Raji (cell line): ENCODE data around the gene MESD.

Source experiments
- POLR2A ChIP-seq: IDR thresholded peaks from 2 replicates; pipeline ENCODE4 v1.6.1; 2011; ENCODE audit warnings: low read depth, low read length, control low read depth; ENCODE audit not compliant: insufficient read depth

Gene MESD

DNA sequence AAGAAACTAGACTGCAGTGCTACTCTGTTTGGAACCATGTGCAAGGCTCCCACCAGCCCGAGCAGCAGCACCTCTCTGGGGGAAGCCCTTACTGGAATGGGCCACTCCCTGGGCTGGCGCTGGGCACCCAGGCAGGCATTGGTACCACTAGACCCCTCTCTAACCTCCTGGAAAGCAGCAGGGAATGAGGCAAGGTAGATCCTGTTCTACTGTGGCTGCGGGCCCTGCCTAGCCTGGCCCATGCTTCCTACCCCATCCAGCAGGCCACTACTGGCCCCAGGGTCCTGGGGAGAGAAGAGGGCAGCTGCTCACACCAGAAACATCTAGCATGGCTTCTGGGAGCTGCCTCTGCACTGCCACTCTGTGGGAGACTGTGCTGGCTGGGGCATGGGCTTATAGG, 44.8 kb downstream of the MESD start:
- TF ChIP-seq POLR2A: no peak

GRCh38 chr15:80942746-80943565, 46.7 kb downstream of the MESD start:
- no peak for TF ChIP-seq POLR2A

DNA sequence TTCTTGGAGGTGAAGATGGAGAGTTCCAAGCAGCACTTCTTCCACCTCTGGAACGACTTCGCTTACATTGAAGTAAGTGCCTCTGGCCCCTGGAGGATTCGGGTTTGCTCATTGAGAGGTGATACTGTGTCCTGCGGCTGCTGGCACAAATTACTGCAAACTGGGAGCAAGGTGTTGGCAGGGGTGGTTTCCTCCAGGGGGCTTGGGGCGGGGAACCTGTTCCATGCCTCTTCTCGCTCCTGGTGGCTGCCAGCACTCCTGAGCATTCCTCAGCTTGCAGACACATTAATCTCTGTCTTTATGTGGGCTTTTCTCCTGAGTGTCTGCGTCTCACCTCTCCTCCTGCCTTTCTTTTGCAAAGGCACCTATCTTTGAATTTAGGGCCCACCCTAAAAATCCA, 47.4 kb downstream of the MESD start:
- no peak for TF ChIP-seq POLR2A

- no peak for TF ChIP-seq POLR2A
Observed at GRCh38 chr15:80940851-80941250, 48.8 kb downstream of the MESD start.

- TF ChIP-seq POLR2A: no peak
Observed at GRCh38 chr15:80940331-80940730, 49.3 kb downstream of the MESD start.

DNA sequence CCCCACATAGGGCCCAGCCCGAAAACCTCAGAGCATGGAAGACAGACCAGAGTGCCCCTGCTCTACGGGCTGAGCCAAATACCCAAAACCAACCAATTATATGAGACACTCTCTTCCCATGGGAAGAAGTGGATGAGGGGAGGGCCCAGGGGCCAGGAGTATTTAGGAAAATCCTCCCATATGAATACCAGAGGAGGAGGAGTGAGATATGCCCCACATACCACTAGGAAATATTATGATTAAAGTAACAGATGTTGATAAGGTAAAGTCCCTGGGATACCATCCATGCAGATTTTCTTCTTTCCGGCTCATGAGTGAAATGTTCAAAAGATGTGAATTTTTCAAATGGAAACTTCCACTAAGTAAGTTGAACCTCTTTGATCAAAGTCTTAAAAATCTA, 50.4 kb downstream of the MESD start:
- no peak for TF ChIP-seq POLR2A

DNA sequence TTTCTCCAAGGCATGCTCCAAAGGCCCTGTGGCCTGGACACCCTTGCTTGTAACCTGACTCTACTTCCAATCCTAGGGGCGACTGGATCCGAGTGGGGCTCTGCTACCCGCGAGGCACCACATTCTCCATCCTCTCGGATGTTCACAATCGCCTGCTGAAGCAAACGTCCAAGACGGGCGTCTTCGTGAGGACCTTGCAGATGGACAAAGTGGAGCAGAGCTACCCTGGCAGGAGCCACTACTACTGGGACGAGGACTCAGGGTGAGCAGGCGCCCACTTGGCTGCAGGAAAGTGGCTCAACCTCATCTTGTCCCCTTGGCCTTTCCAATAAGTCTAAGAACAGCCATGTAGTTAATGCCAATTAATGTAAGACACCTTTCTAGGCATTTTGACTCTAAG, 51.9 kb downstream of the MESD start:
- no peak for TF ChIP-seq POLR2A

DNA sequence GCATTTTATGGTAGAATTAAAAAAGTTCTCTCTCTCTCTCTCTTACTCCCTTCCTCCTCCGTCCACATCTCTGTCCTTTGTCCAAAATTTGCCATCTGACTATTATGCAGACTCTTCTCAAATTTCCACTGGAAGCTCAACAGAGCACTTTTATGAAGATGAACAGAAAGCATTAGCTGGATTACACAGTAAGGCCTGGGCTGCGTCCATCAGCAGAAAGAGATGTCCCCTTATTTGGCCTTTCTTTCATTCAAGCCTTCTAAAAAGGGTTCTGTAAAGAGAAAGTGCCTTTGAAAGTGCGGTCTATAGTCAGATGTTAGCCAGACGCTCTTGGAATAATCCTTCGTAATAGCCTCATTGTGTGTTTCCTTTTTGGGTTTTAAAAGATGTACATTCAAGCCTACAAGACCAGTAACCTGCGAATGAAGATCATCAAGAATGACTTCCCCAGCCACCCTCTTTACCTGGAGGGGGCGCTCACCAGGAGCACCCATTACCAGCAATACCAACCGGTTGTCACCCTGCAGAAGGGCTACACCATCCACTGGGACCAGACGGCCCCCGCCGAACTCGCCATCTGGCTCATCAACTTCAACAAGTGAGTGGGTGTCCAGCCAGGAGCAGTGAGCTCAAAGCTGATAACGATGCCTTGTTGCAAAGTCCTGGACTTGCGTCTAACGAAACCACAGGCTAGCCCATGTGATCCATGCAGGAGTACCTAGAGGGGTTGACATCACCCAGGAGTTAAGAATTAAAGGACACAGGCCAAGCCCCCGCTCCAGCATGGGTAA, 53.1 kb downstream of the MESD start:
- TF ChIP-seq POLR2A: no peak

- TF ChIP-seq POLR2A: no peak
Observed at GRCh38 chr15:80934761-80935221, 54.8 kb downstream of the MESD start.

GRCh38 chr15:80932989-80933388, 56.6 kb downstream of the MESD start:
- TF ChIP-seq POLR2A: no peak

- TF ChIP-seq POLR2A: no peak
Observed at GRCh38 chr15:80932513-80932815, 57.2 kb downstream of the MESD start.

DNA sequence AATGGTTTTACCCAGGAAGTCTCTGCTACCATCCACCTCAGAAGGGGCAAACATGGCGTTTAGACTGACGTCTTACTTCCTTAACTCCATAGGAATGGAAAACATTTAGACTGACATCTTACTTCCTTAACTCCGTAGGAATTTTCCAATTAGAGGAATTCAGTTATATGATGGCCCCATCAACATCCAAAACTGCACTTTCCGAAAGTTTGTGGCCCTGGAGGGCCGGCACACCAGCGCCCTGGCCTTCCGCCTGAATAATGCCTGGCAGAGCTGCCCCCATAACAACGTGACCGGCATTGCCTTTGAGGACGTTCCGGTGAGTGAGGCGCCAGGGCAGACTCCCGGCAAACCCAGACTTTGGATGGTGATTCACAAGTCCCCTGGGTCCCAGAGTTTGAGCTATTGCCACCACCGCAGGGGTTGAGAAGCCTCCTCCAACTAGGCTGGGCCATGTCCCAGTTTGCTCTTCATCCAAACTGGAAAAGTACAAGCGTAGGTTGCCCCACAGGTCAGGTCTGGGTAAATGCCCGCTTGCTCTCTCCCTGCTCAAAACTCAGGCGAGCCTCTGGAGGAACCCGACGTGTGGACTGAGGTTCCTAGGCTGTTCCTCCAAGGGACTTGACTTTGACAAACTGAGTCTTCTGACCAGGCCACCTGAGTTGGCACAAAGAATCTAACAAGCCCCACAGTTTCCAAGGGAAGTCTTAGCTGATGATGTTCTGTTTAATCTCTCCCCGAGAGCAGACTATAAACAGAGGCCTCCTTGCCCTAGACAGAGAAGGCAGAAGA, 57.7 kb downstream of the MESD start:
- TF ChIP-seq POLR2A: no peak

DNA sequence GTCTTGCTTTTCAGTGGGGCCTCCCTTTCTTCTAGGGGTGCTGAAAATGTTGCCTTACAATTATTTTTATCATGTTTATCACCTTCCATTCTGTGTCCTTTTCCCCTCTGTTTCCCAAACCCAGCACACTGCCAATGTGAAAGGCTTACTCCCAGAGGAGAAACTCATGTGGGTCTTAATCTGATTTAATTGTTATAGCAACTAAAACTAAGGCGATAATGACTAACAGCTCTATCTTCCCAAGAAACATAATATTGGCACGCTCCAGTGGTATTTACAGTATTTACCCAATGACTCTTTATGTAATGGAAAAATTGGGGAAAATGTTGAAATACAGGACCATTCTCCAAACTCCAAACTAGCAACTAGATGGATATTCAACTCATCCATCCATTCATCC, 58.4 kb downstream of the MESD start:
- TF ChIP-seq POLR2A: no peak

DNA sequence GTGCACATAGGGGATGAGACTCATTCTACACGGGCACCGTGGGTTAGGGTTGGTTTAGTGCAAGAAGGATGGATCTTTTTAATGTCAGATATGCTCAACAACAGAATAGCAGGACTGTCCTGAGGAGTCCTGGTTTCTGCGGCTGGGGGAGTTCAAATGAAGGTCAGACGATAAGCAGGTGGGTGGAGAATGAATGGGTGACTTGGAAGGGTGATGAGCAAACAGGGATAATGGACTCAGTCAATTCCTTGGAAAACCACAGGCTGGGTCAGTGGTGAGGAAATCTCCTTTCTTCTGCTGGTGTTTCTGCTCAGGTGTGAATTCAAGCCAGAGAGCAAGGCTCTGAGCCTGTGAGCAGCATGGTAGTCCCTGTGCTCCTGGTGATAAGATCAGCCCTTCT, 59.9 kb downstream of the MESD start:
- no peak for TF ChIP-seq POLR2A

DNA sequence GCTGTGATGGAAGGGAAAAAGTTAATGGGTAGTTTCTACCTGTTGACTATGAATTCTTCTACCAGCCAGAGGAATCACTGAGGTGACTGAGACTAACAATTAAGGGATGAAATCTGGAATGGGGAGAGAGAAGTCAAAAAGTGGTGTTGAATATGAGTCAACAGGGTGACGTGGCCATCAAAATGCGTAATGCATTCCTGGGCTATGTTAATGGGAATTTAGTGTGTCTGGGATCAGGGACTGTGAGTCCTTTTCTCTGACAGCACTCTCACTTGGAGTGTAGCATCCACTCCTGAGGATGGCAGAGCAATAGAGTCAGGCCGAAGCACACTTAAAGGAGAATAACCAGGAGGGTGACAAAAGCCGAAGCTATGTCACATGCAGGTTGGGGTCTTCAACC, 60.4 kb downstream of the MESD start:
- TF ChIP-seq POLR2A: no peak

DNA sequence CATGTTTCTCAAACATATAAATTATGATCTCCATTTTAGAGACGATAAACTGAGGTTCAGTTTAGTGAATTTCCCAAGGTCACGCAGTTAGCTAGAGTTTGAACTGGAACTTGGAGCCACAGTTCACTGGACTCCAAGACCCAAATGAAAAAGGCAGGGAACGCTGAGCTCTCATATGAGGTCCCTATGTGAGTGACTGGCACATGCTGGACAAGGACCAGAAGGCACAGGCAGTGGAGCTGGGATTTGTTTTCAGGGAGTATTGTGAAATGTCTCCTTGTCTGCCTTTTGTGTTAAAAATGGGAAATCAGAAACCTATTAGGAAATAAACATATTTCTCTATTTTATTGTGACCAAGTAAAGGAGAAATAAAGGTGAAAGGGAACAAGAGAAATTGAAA, 63.5 kb downstream of the MESD start:
- no peak for TF ChIP-seq POLR2A
